Tongue (tissue), 2 donors: ENCODE measurements around the gene DENND4B. TPM values are rescaled to one million over a fixed set of nuclear protein-coding genes. Genes with fewer than 3 reads are reported as not detected.

Experiments
- DNase-seq: peaks from one replicate; pipeline ENCODE4 v3.0.0-alpha.2; 2015
- total RNA-seq: library from RNA; depleted of rRNA; stranded (reverse); fragments of >200 nt; gene quantifications from one replicate; pipeline ENCODE4 v1.2.3, GENCODE V29; 2014

The DENND4B gene
- total RNA-seq, 1 donor from 2014 or later, result 31.1 TPM

- peak; percentile 22 for DNase-seq
Observed at GRCh38 chr1:153968408-153968807, 21.9 kb upstream of the DENND4B start.

- DNase-seq, result no peak
Observed at GRCh38 chr1:153968000-153968363, 21.5 kb upstream of the DENND4B start.

DNA sequence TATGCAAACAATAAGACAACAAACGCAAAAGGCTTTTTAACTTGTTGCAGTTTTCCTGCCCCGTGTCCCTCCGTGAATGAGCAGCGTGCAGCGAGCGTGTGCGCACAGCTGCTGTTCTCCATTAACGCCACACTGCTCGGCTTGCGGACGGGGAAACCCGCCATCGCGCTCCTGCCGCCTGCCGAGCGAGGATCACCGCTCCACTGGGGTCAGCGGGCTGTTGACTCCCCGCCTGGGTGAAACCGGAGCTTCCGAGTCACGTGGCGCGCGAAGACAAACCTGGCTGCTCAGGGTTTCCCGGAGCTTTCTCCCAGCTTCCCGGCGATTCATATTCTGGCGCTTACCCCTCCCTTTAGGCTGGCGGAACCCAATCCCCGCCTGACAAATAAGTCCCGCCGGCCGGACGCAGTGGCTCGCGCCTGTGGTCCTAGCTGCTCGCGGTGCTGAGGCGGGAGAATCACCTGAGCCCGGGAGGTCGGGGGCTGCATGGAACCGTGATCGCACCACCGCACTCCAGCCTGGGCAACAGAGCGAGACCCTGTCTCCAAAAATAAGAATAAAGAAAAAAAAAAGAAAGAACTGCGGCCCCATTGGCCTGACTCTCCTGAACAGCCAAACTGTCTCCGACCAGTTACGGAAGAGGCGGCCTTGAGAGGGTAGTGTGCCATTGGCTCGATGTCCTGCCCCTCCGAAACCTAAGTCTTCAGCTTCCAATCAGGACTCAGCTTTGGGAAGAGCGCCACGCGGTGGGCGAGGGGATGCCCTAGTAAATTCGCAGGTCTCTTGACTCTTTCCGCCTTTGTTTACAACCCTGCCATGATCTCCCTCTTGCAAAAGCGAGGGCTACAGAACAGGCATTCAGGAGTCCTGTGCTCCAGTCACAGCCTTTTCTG lies 20.8 kb upstream of the DENND4B start, which contains the start of gene CREB3L4:
Gene CREB3L4 (plus strand): TSS at position 796 of the 893 bp plus-strand sequence. CDS start 624 bp downstream, outside the sequence.
- peak; percentile 99 for DNase-seq

DNA sequence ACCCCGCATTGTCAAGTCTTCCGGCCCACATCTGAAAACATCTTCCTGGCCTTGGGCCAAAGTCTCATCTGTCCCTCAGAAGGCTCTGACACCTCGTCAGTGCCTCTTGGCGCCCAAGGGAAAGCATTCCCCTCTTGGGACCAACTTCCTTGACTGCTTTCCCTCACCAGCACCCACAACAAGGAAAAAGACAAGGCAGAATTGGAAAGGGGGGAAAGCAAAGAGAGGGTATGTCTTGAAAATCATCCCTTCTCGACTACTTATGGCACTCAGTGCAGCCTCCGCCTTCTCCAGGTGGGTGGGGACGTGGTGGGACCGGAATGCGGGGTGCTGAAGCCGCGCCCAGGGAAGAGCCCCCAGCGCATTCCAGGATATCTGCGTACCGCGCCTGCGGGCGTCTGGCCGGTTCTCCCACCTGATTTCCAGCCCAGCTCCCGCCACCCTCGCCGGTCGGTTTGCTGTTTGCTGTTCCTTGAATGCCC lies 17.4 kb upstream of the DENND4B start:
- peak; percentile 70 for DNase-seq

DNA sequence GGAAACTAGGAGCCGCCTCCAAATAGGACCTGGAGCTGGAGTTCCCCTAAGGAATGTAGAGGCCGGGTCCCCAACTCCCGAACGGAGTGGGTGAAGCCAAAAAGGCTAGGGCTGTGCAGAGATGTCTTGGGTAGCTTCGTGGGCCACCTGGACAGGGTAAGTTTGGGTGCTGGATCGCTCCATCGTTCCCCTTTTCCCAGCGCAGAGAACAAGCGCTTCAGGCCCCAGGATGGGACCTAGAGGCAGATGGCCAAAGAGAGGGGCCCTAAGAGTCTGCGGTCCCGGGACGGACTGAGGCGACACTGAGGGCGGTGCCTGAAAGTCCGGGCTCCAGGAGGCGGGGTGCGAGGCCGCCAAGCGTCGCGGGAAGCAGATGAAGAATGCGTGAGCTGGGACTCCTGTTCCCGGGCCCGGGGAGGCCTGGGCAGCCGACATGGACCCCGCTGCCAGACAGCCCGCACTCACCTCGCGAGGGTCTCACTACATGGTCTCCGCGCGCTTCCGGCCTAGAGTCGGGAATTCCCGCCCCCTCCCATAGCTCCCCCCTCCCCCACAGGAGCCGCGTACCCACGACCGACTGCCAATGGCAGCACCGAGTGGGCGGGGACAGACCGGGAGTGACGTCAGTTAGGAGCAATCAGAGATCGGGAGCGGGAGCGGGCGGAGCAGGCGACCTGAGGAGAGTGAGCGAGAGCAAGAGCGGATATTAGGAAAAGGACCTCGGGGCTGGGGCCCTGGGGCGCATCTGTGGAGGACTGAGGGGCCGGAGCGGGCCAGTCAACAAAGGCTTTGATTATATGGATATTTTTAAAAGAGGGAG lies 16.7 kb upstream of the DENND4B start, which contains the start of gene SLC39A1:
Gene SLC39A1 (minus strand): TSS at position 508 of the 820 bp plus-strand sequence. CDS start 822 bp downstream, outside the sequence.
- peak; percentile 99 for DNase-seq

GRCh38 chr1:153962088-153963029 lies 15.8 kb upstream of the DENND4B start:
- no peak for DNase-seq

- no peak for DNase-seq
Observed at GRCh38 chr1:153961421-153961820, 14.9 kb upstream of the DENND4B start.

DNA sequence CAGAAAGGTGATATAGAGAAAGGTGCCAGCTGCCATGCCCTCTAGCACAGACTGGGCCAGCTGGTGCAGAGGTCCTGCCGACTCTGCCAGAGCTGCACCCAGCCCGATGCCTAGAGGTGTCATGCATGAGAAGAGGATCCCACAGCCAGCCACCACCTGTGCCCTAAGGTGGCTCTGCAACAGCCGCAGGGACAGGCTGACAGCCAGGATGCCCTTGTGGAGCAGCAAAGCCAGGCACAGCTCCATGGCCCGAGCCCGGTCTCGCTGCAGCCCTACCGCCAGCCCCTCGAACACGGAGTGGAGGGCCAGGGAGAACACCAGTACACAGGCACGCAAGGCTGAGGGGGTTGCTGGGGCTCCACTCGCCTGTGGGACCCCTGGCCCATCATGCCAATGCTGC lies 13.7 kb upstream of the DENND4B start:
- DNase-seq, result no peak

- DNase-seq, result no peak
Observed at GRCh38 chr1:153959454-153959853, 12.9 kb upstream of the DENND4B start.

DNA sequence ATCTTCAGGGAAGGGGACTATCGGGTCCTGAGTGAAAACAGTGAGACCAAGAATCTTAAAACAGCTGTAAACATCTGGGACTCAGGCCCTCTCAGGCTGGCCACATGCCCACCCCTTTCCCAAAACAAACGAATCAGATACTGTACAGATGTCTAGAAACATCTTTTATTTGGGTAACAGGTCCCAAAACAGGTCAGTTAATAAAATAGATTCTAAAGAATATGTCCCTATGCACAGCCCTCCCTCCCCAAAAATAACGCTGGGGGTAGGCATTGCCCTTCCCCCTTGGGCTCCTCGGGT lies 12.4 kb upstream of the DENND4B start:
- no peak for DNase-seq

DNA sequence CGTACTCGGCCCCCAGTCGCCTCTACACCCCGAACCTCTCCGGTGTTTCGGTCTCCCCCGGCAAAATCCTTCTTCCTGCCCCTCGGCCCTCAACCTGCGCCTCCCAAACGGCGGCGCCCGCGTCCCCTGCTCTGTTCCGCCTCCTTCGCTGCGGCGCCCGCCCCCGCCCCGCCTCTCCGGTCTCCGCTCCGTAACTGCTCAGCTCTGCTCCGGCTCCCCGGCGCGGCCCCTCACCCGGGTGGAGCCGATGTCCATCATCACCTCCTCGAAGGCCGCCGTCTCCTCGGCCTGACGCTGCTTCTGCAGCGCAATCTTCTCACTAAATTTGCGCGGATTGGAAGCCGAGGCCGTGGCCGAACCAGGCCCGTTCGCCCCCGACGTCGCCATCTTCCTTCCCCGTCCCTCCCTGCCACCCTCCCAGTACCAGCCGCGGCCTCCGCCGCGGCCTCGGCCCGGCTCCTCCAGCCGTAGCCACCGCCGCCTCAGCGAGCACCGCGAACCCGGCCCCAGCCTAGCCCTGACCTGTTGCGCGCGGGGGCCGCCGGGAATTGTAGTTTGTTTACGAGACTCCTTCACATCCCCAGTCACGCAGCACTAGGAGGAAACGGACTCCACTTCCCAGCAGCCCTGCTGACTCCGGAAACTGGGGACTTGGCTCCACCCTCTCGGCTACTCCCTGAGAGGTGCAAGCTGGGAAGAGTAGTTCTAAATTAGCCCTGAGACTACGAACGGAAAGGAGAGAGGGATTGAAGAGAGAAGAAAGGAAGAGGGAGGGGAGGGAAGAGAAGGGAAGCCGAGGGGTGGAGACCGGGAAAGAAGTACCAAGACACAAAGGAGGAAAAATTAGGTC lies 11.8 kb upstream of the DENND4B start, which contains the start of gene CRTC2:
Gene CRTC2 (minus strand): TSS at position 502 of the 850 bp plus-strand sequence. CDS start 115 bp downstream, at position 387.
- DNase-seq, result peak; percentile 100

- no peak for DNase-seq
Observed at GRCh38 chr1:153957744-153958110, 11.2 kb upstream of the DENND4B start.

DNA sequence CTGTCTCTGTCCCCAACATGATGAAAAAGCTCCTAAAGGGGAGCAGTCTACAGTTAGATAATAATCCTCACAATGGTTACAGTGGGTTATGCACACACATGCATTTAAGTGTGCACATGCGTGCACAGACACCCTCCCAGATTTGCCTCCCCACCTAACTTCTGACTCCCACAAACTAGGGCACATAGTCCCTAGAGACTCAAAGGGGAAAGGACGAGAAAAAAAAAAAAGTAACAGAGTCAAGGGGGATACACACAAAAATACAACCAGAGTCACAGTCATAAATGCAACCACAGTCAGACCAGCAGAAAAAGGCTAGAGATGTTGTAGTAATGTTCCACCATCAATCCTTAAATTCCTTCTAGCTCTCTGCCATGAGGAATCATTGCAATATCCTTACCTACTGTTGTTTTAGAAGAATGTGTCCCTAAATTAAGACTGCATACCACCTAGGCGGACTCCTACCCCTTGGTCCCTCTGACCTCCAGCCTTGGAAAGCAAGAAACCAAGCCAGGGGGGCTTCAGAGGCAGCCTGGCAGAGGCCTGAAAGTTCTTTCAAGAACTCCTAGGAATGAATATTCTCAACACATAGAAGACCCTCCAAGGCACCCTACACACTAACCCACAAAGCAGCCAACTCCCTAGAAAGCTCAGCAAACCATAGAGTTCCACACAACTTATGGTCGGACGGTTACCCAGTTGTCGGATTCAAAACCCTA lies 10.6 kb upstream of the DENND4B start:
- no peak for DNase-seq

GRCh38 chr1:153954826-153955225 lies 8.3 kb upstream of the DENND4B start:
- DNase-seq, result no peak

- no peak for DNase-seq
Observed at GRCh38 chr1:153953859-153954365, 7.4 kb upstream of the DENND4B start.

GRCh38 chr1:153951801-153952200 lies 5.3 kb upstream of the DENND4B start:
- DNase-seq, result no peak

- DNase-seq, result no peak
Observed at GRCh38 chr1:153951183-153951582, 4.7 kb upstream of the DENND4B start.

- DNase-seq, result peak; percentile 69
Observed at GRCh38 chr1:153945795-153946621, 510 bp downstream of the DENND4B start.
